Measurements from ENCODE around the gene LAD1. TPM values are rescaled to one million over a fixed set of nuclear protein-coding genes. Genes with fewer than 3 reads are reported as not detected.

LAD1 gene
- total and polyA plus RNA-seq, 2 of the 4 experiments (the other 2 are of a cell fraction), result under 0.01 to 0.07 TPM

DNA sequence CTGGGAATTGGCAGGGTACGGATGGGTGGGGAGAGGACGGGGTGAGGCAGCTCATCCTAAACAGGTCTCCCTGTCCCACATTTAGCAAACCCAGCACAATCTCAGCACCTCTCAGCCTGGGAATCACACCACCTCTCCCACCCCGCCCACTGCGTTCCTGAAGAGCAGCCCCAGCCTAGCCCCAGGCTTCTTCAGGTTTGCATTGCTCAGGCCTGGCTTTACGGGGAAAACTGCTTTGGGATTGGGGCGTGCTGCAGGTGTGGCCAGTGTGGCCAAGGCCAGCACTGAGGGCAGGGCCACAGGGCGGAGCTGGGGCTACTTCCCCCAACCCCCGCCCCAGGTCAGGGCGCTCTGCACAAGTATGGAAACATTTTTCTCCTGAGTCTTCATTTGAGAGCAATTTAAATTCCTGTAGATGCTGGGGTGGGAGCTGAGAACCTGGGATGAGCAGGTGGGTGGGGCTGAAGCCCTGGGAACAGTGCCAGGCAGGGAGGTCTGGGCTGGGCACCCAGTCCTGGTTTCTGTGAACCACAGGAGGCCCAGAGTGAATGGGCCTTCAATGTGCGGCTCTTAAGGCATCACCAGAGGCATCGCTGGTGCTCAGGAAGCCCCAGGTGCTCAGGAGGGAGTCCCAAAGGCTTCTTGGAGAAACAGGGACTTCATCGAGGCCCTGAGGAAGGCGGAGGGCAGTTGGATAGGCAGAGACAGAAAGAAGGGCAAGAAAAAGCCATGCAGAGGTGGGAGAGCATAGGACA is 45.8 kb downstream of the LAD1 start:
- H4K91ac ChIP-seq (ENCODE audit: insufficient read depth, low read depth, low read length), result no peak overlapping the region
- no peak overlapping the region for H2AK9ac ChIP-seq (replicated peaks; ENCODE audit: low read depth, low read length, poor library complexity)
- no peak for TF ChIP-seq MAZ (IDR thresholded peaks at IDR 0.05; ENCODE audit: borderline replicate concordance, low read depth, low read length)
- no peak for TF ChIP-seq POLR2A (IDR thresholded peaks at IDR 0.05; ENCODE audit: low read depth, low read length)
- no peak for TF ChIP-seq RFX5 (IDR thresholded peaks at IDR 0.05; ENCODE audit: low read depth, low read length)
- TF ChIP-seq CEBPB (IDR thresholded peaks at IDR 0.05; ENCODE audit: low read depth, low read length), result no peak
- no peak for TF ChIP-seq USF2 (IDR thresholded peaks at IDR 0.05; ENCODE audit: low read depth, low read length)
- no peak for TF ChIP-seq MAFK (IDR thresholded peaks at IDR 0.05; ENCODE audit: low read depth, low read length)
- TF ChIP-seq NFE2L2 (IDR thresholded peaks at IDR 0.05; ENCODE audit: low read depth, low read length), result no peak
- no peak for TF ChIP-seq SMC3 (IDR thresholded peaks at IDR 0.05; ENCODE audit: low read depth, low read length)
- TF ChIP-seq BHLHE40 (IDR thresholded peaks at IDR 0.05; ENCODE audit: low read depth, low read length), result no peak
- no peak for TF ChIP-seq FOS (IDR thresholded peaks at IDR 0.05; ENCODE audit: low read depth, low read length)
- no peak for TF ChIP-seq CHD1 (IDR thresholded peaks at IDR 0.05; ENCODE audit: low read depth, low read length)
- TF ChIP-seq RAD21 (IDR thresholded peaks at IDR 0.05; ENCODE audit: low read length), result no peak
- no peak for TF ChIP-seq RCOR1 (IDR thresholded peaks at IDR 0.05; ENCODE audit: insufficient replicate concordance, low read length)
- no peak for TF ChIP-seq MXI1 (IDR thresholded peaks at IDR 0.05; ENCODE audit: borderline replicate concordance, low read depth, low read length)
- TF ChIP-seq, protein P1, sequence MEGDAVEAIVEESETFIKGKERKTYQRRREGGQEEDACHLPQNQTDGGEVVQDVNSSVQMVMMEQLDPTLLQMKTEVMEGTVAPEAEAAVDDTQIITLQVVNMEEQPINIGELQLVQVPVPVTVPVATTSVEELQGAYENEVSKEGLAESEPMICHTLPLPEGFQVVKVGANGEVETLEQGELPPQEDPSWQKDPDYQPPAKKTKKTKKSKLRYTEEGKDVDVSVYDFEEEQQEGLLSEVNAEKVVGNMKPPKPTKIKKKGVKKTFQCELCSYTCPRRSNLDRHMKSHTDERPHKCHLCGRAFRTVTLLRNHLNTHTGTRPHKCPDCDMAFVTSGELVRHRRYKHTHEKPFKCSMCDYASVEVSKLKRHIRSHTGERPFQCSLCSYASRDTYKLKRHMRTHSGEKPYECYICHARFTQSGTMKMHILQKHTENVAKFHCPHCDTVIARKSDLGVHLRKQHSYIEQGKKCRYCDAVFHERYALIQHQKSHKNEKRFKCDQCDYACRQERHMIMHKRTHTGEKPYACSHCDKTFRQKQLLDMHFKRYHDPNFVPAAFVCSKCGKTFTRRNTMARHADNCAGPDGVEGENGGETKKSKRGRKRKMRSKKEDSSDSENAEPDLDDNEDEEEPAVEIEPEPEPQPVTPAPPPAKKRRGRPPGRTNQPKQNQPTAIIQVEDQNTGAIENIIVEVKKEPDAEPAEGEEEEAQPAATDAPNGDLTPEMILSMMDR (conservative IDR thresholded peaks at IDR 0.05; ENCODE audit: low read depth, low read length), result no peak
- no peak for TF ChIP-seq ELK1 (IDR thresholded peaks at IDR 0.05; ENCODE audit: borderline replicate concordance, low read depth, low read length)
- no peak overlapping the region for H2BK15ac ChIP-seq (ENCODE audit: low read depth, low read length)
- no peak overlapping the region for H3K14ac ChIP-seq (replicated peaks; ENCODE audit: low read depth, low read length)
- intact Hi-C loops (cut with micrococcal nuclease), result no loop called here
- H4K8ac ChIP-seq (ENCODE audit: low read depth in 2 of 2, low read length in 2 of 2), result no peak overlapping the region
- POLR2A ChIA-PET (ENCODE audit: unreplicated experiment), result no interaction called here
- H3K9me1 ChIP-seq (ENCODE audit: insufficient read depth, low read length), result no peaks in the 10 kb centered on the region
- H3K18ac ChIP-seq (ENCODE audit: low read depth, low read length), result no peak overlapping the region
- H3K23ac ChIP-seq (ENCODE audit: low read depth, low read length), result no peak overlapping the region
- H3K9ac ChIP-seq (ENCODE audit: low read depth, low read length), result no peak overlapping the region
- ATAC-seq (ENCODE audit: low read depth) (no peak), DNase-seq (no peak)
- in situ Hi-C loops (cut with MboI; ENCODE audit: low sequenced_read_pairs), result loop anchor here (5.0 kb wide), 1 partner anchor 91 kb away; no protein-coding TSS in a partner anchor
- H2BK120ac ChIP-seq (ENCODE audit: low read depth, low read length), result no peak overlapping the region
- H2BK5ac ChIP-seq (ENCODE audit: low read depth, low read length, poor library complexity, severe bottlenecking), result no peak overlapping the region
- no peak overlapping the region for H3K56ac ChIP-seq (ENCODE audit: extremely low read depth, insufficient read depth, low read length)
- CTCF ChIA-PET, result no interaction called here
- H3K4ac ChIP-seq (ENCODE audit: low read depth, low read length), result no peak overlapping the region
- 89% methylated on average over 3 of the region's 13 CpGs; no CpG with 5 or more reads in 1 of the 2 experiments for WGBS, 2 experiments (ENCODE audit: extremely low coverage in 2 of 2, insufficient read length in 1 of 2)
- peaks cover 61% of the 10 kb centered on the region for H3K27me3 ChIP-seq (ENCODE audit: control insufficient read depth, insufficient read depth, low read length)
- H3K4me3 ChIP-seq (ENCODE audit: insufficient read depth, low read depth, low read length), result no peak overlapping the region
- H3K36me3 ChIP-seq (ENCODE audit: control insufficient read depth, insufficient read depth, low read length), result no peaks in the 10 kb centered on the region
- H3K79me1 ChIP-seq (ENCODE audit: low read depth in 1 of 2, low read length in 2 of 2), result no peaks in the 10 kb centered on the region
- no peaks in the 10 kb centered on the region; the same call in 1 of the 2 replicates for H4K20me1 ChIP-seq (ENCODE audit: insufficient read depth, low read length)
- H3K4me1 ChIP-seq (ENCODE audit: control insufficient read depth, insufficient read depth, low read length), result no peaks in the 10 kb centered on the region
- no peak overlapping the region for H2BK20ac ChIP-seq (ENCODE audit: low read depth, low read length)
- H3K4me2 ChIP-seq (ENCODE audit: low read depth, low read length), result no peak overlapping the region
- no peaks in the 10 kb centered on the region for H3K9me3 ChIP-seq (ENCODE audit: control insufficient read depth, insufficient read depth, low read length)
- BruUV-seq (replicated peaks), result no TSS peak
- dilution Hi-C loops (cut with HindIII; ENCODE audit: low sequenced_read_pairs, unreplicated experiment), result no loop called here
- no peak overlapping the region for H4K5ac ChIP-seq (ENCODE audit: low read depth, low read length)
- H2AK5ac ChIP-seq (ENCODE audit: low read depth, low read length), result no peak overlapping the region
- no peak overlapping the region for H3K27ac ChIP-seq (ENCODE audit: insufficient read depth, low read length)
- no peak overlapping the region for H2AFZ ChIP-seq (replicated peaks; ENCODE audit: low read length, poor library complexity)
